GM19193 (cell line): Measurements from ENCODE around the gene TFF2.

Source experiments
- POLR2A ChIP-seq: IDR thresholded peaks from 4 replicates; pipeline ENCODE4 v1.6.1; 2011; ENCODE audit not compliant: insufficient read depth, insufficient read length; ENCODE audit errors: extremely low read depth

TFF2 gene

GRCh38 chr21:42302076-42302650, 48.6 kb downstream of the TFF2 start:
- TF ChIP-seq POLR2A, result no peak

- TF ChIP-seq POLR2A, result no peak
Measured at GRCh38 chr21:42301371-42302075, 49.3 kb downstream of the TFF2 start.

DNA sequence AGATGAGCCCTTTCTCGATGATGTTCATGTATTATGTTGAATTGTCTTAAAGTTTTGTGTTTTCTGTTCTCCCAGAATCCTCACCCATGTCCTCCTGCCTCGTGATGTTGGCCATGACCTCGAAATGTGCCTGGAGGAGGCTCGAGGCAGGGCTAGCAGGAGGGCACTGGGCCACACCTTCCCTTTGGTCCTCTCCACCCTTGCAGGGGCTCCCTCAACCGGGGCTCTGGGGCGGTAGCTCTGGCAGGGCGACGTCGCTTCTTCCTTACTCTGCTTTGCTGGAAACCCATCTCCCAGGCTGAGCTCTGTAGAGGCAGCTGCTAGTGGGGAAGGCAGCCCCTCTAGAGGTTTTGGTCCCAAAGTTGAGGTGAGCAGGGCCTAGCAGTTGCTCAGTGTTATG, 49.8 kb downstream of the TFF2 start:
- TF ChIP-seq POLR2A, result no peak

GRCh38 chr21:42300045-42300583, 50.7 kb downstream of the TFF2 start:
- TF ChIP-seq POLR2A, result no peak

DNA sequence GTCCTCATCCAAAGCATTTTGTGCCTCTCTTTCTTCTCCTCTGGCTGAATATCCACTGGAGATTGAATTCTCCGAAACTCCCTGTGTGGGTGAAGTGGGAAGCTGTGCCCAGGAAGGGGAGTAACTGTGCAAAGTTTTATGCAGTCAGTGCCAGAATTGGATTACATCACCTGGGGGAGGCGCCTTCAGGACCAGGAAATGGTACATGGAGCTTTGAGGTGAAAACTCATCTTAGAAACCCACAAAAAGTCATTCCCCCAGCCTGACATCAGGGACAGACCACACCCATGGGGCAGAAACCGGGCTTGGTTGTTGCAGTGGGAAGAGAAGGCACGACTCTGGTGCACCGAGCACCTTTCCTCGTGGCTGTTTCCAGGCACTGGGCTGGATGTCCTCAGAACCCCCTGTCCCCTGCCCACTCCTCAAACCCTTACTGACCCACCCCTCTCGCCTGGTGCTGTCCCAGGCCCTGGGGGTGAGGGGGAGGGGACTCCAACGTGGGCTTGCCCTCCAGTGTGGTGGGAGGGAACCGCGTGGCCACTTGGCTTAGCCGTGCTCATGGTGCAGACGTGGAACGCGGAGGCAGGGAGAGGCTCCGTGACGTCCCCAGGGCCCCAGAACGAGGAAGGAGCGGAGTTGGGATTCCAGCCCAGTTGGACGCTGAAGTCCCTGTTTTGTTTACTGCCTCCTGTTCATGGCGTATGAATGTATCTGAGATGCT, 51.3 kb downstream of the TFF2 start:
- TF ChIP-seq POLR2A, result no peak

DNA sequence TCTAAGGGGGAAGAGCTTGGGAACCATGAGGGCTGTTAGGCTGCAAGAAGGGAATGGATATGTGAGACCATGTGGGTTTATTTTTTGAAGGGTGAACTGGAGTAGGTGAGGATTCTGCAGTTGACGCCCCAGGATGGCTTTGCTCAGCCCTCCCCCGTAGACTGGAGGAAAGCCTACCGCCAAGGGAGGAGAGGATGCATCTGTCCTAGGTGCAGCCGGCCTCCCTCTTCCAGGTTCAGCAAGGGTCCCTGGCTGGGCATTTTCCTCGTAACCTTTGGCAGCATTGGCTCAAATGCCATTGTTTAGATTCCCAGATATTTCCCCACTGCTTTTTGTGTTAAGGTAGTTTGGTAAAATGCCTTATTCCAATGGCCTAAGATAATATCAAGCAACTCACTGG, 52.1 kb downstream of the TFF2 start:
- no peak for TF ChIP-seq POLR2A

- TF ChIP-seq POLR2A, result no peak
Measured at GRCh38 chr21:42298237-42298636, 52.6 kb downstream of the TFF2 start.

DNA sequence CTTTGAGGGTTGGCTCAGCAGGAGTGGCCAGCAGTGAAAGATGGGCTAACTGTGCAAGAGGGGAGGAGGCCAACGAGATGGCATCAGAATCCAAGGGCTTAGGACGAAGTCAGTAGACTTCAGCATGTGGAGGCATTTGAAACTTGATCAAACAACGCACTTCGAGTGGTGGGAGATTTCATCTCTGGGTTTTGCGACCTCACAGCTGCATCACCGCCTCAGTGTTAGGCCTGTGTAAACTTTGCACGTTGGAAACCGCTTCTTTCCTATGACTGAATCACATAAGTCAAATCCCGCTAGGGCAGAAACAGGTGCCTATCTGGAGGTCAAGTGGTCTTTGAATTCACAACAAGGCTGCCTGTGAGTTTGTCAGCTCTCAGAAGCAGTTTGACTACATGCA, 53.4 kb downstream of the TFF2 start:
- TF ChIP-seq POLR2A, result no peak

DNA sequence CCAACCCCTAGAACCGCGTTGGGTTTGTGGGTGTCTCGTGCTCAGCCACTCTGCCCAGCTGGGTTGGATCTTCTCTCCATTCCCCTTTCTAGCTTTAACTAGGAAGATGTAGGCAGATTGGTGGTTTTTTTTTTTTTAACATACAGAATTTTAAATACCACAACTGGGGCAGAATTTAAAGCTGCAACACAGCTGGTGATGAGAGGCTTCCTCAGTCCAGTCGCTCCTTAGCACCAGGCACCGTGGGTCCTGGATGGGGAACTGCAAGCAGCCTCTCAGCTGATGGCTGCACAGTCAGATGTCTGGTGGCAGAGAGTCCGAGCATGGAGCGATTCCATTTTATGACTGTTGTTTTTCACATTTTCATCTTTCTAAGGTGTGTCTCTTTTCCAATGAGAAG, 54.3 kb downstream of the TFF2 start:
- TF ChIP-seq POLR2A, result no peak
